PFSK-1 (cell line): ENCODE data around the gene ATL3.

Source experiments
- FOXP2 ChIP-seq: optimal IDR thresholded peaks from 2 replicates; pipeline ENCODE3; 2011; ENCODE audit warnings: borderline replicate concordance, control low read depth, inconsistent platforms; ENCODE audit not compliant: insufficient read depth; ENCODE audit errors: extremely low read length, extremely low read depth
- POLR2AphosphoS5 ChIP-seq: IDR thresholded peaks from 2 replicates; pipeline ENCODE4 v1.6.1; 2012; ENCODE audit warnings: low read depth, mild to moderate bottlenecking, control low read depth, low read length, moderate library complexity
- TF ChIP-seq, protein P1 (sequence below), 2 experiments: IDR thresholded peaks; 2 replicates each; pipeline versions ENCODE4 v1.6.1 to v1.8.0; 2011 to 2012; ENCODE audit warnings: low read depth in 2 of 2, low read length in 2 of 2, control low read depth in 1 of 2, inconsistent platforms in 1 of 2, mild to moderate bottlenecking in 1 of 2, moderate library complexity in 1 of 2; ENCODE audit not compliant: insufficient read depth in 1 of 2

DNA sequence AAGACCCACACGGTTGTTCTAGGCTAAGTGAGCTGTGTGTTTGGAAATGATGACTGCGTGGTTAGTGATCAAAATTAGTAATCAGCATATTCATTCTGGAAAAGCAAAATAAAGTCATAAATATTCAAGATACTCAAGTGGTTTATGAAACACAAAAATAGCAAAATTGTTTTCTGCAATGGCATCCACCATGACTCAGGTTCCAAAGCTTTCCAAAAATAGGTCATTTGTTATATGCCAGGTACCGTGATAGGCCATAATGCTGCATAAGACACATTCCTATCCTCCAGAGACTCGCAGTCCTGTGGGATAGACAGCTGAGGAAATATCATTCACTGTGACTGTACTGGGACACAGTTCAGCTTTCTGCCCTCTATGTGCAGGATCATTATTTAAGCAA, 2.4 kb upstream of the ATL3 start:
- TF ChIP-seq, protein P1, sequence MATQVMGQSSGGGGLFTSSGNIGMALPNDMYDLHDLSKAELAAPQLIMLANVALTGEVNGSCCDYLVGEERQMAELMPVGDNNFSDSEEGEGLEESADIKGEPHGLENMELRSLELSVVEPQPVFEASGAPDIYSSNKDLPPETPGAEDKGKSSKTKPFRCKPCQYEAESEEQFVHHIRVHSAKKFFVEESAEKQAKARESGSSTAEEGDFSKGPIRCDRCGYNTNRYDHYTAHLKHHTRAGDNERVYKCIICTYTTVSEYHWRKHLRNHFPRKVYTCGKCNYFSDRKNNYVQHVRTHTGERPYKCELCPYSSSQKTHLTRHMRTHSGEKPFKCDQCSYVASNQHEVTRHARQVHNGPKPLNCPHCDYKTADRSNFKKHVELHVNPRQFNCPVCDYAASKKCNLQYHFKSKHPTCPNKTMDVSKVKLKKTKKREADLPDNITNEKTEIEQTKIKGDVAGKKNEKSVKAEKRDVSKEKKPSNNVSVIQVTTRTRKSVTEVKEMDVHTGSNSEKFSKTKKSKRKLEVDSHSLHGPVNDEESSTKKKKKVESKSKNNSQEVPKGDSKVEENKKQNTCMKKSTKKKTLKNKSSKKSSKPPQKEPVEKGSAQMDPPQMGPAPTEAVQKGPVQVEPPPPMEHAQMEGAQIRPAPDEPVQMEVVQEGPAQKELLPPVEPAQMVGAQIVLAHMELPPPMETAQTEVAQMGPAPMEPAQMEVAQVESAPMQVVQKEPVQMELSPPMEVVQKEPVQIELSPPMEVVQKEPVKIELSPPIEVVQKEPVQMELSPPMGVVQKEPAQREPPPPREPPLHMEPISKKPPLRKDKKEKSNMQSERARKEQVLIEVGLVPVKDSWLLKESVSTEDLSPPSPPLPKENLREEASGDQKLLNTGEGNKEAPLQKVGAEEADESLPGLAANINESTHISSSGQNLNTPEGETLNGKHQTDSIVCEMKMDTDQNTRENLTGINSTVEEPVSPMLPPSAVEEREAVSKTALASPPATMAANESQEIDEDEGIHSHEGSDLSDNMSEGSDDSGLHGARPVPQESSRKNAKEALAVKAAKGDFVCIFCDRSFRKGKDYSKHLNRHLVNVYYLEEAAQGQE (IDR thresholded peaks at IDR 0.05; ENCODE audit: insufficient read depth in 1 of 2, low read depth in 2 of 2, low read length in 2 of 2): no peak
- no peak for TF ChIP-seq POLR2AphosphoS5
- TF ChIP-seq FOXP2: no peak
